ENCODE results near the gene HTR6.

Gene HTR6

DNA sequence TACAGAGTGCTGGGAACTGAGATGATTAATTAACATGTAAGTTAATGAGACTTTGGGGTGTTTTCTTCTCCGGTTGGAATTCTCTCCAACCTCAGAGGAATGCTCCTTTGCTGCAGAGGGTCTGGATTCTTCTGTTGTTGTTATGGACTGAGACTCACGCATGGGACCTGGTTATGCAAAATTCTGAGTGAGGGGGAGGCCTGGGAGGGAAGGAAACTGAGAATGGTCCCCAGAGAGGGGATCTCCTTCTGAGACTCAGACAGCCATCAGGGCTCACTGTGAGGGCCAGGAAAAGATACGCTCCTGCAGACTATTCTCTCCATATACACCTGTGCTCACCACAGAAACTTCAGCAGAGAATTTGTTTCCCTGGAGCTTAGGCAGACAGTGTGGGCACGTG lies 56.3 kb downstream of the HTR6 start:
- no peak for DNase-seq (ENCODE audit: low read depth in 2 of 2)

DNA sequence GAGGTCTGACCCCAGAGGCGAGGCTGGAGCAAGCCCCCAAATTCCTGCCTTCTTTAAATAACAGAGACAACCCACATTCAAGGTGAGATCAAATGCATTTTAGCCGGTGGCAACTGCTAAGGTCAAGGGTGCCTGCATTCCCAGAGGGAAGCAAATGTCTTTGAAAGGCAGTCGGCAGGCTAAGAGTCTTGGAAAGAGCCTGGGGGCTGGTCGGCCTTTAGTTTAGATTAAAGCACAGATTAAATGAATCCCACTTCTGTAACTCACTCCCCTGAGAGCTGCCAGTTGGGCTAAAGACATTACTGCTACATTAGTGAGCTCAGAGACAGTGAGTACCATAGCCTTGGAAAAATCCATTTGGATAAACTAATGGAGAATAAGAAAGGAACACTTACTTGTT lies 59.2 kb downstream of the HTR6 start:
- DNase-seq (ENCODE audit: low read depth in 2 of 2): no peak

DNA sequence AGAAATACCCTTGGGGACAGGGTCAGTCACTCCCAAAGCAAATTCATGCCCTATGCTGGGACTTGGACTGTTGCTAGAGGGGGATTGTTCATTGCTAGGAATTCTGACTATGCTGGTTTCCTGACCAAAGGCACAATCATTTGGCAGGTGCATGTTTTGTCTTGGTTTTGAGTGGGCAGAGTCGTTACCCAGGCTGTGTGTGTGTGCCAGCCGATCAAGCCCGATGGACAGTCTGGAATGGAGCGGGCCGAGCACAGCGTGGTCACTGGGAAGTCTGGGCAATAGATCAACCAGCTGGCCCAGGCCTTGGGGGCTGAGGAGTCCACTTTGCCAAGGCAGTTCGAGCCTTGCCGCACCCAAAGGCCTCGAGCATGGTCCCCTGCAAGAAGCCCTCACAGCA lies 60.9 kb downstream of the HTR6 start:
- no peak for DNase-seq (ENCODE audit: low read depth in 2 of 2)

DNA sequence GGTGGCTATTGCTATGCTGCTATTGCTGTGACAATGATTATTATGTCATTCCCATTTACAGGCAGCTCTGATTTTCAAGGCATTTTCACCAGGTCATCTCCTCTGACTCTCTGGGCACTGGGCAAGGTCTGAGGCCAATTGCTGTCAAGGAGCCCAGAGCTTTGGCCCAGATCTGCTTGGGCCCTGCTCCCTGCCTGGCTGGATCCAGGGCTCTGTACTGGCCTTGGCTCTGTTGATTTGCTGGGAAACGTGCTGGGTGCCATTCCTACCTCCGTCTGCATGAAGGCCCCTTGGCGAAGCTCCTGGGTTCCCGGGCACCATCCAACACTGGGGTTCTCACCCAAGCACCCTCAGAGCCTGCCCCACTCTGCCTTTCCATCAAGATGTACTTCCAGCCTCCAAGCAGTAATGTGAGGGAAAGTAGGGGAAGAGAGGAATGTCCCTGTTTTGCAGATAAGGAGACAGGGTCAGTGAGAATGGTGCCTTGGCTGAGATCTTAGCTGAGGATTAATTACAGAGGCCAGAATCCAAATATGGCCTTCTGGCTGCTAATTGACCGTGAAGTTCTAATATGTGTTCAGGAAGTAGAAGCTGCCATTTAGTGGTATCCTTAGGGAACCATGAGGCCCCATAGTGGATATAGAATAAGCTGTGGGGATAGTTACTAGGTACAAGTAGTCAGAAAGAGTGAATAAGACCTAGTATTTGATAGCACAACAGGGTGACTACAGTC lies 63.9 kb downstream of the HTR6 start:
- no peak for DNase-seq (ENCODE audit: low read depth in 2 of 2)

DNA sequence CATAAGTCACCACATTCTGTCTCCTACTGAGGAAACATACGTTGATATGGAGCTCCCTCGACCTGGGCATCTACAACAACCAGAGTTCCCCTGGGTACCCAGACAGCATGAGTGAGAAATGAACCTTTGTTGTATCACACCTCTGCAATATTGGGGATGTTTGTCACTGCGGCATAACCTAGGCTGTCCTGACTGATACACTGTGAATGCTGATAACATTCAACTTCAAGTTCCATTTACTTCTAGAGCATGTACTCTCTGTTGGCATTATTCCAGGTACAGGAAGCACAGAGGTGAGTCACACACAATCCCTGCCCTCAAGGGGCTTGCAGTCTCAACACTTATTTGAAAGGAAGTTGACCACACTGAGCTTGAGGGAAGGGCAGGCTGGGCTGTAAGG lies 65.6 kb downstream of the HTR6 start:
- no peak for DNase-seq (ENCODE audit: low read depth in 2 of 2)

All from stimulated activated CD4-positive, alpha-beta T cell treated with anti-CD3 and anti-CD28 coated beads, Interleukin-1b, Interleukin-23, amount 100 ng/mL, for 4 hours (primary cell).